Gastrocnemius medialis (tissue), 4 donors: Measurements from ENCODE around the gene TMEM163. TPM values are rescaled to one million over a fixed set of nuclear protein-coding genes. Genes with fewer than 3 reads are reported as not detected.

Experiments used
- ATAC-seq, 2 donors: fragments of 150-250 bp; one replicate each; pipeline ENCODE4 v1.9.1; 2016
- DNase-seq, 2 donors: peaks; one replicate each; pipeline ENCODE4 v3.0.0-alpha.2; 2019
- H3K27ac ChIP-seq, 4 donors: fragments of 200-600 bp; sonication (generic); 1 replicate in 1 of 4; 2 replicates in 3 of 4; pipeline ENCODE4 v1.5.1; 2016 to 2018; ENCODE audit warnings: mild to moderate bottlenecking in 2 of 4, moderate library complexity in 1 of 4
- H3K27me3 ChIP-seq, 3 donors: fragments of 200-600 bp; sonication (generic) in 2 of 3; 1 replicate in 1 of 3; 2 replicates in 2 of 3; pipeline versions ENCODE4 v1.5.1 to v1.6.0; 2016 to 2019; ENCODE audit warnings: mild to moderate bottlenecking in 1 of 3, moderate library complexity in 1 of 3
- H3K36me3 ChIP-seq, 2 donors: fragments of 200-600 bp; sonication (generic) in 1 of 2; one replicate each; pipeline ENCODE4 v1.5.1; 2017 to 2018
- H3K4me1 ChIP-seq, 2 donors: fragments of 200-600 bp; sonication (generic) in 1 of 2; one replicate each; pipeline ENCODE4 v1.5.1; 2016 to 2017; ENCODE audit warnings: mild to moderate bottlenecking in 2 of 2
- H3K4me3 ChIP-seq, 4 donors: fragments of 200-600 bp; sonication (generic) in 3 of 4; 1 replicate in 1 of 4; 2 replicates in 3 of 4; pipeline ENCODE4 v1.5.1; 2016 to 2019; ENCODE audit warnings: mild to moderate bottlenecking in 2 of 4
- H3K9me3 ChIP-seq, 3 donors: fragments of 200-600 bp; sonication (generic) in 2 of 3; 1 replicate in 1 of 3; 2 replicates in 2 of 3; pipeline ENCODE4 v1.5.1; 2016 to 2019
- POLR2A ChIP-seq, 2 donors: fragments of 450-650 bp; IDR thresholded peaks; one replicate each; pipeline ENCODE4 v1.6.1; 2017; ENCODE audit warnings: antibody characterized with exemption in 2 of 2, mild to moderate bottlenecking in 2 of 2, moderate library complexity in 2 of 2
- in situ Hi-C, 4 donors: fragments of 200-750 bp; cut with MboI; loops; one replicate each; pipeline versions ENCODE4 v1.15.0 to v1.8.0; 2017; ENCODE audit warnings: low sequenced_read_pairs in 4 of 4
- intact Hi-C: fragments of 100-400 bp; cut with DNase I; formaldehyde crosslinking; loops from one replicate; pipeline ENCODE4 v1.15.1; 2023; ENCODE audit warnings: low total_unique reads
- total RNA-seq, 4 donors: library from RNA; depleted of rRNA; stranded (reverse); fragments of >200 nt; gene quantifications; one replicate each; pipeline versions ENCODE4 v1.1.0 to v1.2.3, GENCODE V29; 2016
- TF ChIP-seq, protein P1 (sequence below), 5 experiments: fragments of 450-650 bp in 3 of 5; fragments of 200-600 bp in 2 of 5; sonication (generic) in 2 of 5; IDR thresholded peaks in 4 of 5; conservative IDR thresholded peaks in 1 of 5; 1 replicate in 4 of 5; 2 replicates in 1 of 5; pipeline ENCODE4 v1.5.1; 2016 to 2019; ENCODE audit warnings: antibody characterized with exemption in 5 of 5, mild to moderate bottlenecking in 3 of 5, moderate library complexity in 3 of 5

TMEM163 gene
- total RNA-seq, 4 donors from 2014 or later, result not detected

DNA sequence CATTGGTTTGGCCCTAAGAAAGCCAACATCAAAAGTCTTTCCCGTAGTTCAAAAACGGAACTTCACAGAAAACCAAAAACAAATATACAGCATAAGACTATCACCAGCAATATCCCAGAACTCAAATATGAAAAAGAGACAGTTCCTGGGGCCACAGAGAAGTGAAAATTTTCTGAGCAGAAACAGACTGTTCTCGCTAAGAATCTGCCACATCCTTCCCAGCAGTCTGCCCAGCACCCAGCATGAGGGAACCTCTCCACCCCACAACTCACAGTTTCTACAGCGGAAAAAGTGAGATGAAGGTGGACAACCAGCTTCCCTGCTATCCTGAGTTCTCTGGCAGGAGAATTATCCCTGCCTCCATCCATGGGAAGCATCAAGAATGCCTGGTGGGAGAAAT lies 26.7 kb upstream of the TMEM163 start:
- no peaks in the 10 kb centered on the region for H3K27me3 ChIP-seq
- in situ Hi-C loops (no loop called here), intact Hi-C loops (no loop called here)
- TF ChIP-seq POLR2A (IDR thresholded peaks at IDR 0.05), result no peak
- TF ChIP-seq, protein P1, sequence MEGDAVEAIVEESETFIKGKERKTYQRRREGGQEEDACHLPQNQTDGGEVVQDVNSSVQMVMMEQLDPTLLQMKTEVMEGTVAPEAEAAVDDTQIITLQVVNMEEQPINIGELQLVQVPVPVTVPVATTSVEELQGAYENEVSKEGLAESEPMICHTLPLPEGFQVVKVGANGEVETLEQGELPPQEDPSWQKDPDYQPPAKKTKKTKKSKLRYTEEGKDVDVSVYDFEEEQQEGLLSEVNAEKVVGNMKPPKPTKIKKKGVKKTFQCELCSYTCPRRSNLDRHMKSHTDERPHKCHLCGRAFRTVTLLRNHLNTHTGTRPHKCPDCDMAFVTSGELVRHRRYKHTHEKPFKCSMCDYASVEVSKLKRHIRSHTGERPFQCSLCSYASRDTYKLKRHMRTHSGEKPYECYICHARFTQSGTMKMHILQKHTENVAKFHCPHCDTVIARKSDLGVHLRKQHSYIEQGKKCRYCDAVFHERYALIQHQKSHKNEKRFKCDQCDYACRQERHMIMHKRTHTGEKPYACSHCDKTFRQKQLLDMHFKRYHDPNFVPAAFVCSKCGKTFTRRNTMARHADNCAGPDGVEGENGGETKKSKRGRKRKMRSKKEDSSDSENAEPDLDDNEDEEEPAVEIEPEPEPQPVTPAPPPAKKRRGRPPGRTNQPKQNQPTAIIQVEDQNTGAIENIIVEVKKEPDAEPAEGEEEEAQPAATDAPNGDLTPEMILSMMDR (IDR thresholded peaks at IDR 0.05 in 4 of 5, conservative IDR thresholded peaks at IDR 0.05 in 1 of 5), result no peak
- ATAC-seq, result no peak
- no peaks in the 10 kb centered on the region for H3K4me1 ChIP-seq
- no peaks in the 10 kb centered on the region for H3K36me3 ChIP-seq
- H3K27ac ChIP-seq, result no peak overlapping the region
- no peaks in the 10 kb centered on the region for H3K9me3 ChIP-seq
- no peak for DNase-seq
- H3K4me3 ChIP-seq, result no peak overlapping the region

DNA sequence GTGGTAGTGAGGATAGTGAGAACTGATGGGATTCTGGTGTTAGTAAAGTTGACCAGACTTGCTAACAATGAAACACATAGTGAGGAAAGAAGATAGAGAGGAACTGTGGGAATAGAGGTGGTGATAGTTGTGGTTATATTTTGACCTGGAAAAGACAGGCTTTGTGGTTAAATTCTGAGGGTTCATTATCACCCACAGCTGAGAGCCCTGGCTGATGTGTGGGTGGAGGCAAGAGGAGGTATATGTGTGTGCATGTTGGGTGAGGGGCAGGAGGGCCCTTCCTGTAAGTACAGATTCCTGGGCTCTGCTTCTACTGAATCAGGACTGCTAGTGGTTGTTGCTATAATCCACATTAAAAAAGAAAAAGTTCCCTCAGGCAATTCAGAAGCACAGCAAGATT lies 26.2 kb upstream of the TMEM163 start:
- Histone ChIP-seq H3K4me3 (no peak overlapping the region), H3K27me3 (no peaks in the 10 kb centered on the region), H3K9me3 (no peaks in the 10 kb centered on the region), H3K4me1 (no peaks in the 10 kb centered on the region), H3K36me3 (no peaks in the 10 kb centered on the region), H3K27ac (no peak overlapping the region)
- in situ Hi-C loops, result no loop called here
- DNase-seq (no peak), ATAC-seq (no peak)
- TF ChIP-seq, protein P1 (IDR thresholded peaks at IDR 0.05 in 4 of 5, conservative IDR thresholded peaks at IDR 0.05 in 1 of 5), result no peak
- TF ChIP-seq POLR2A (IDR thresholded peaks at IDR 0.05), result no peak
- intact Hi-C loops, result no loop called here

DNA sequence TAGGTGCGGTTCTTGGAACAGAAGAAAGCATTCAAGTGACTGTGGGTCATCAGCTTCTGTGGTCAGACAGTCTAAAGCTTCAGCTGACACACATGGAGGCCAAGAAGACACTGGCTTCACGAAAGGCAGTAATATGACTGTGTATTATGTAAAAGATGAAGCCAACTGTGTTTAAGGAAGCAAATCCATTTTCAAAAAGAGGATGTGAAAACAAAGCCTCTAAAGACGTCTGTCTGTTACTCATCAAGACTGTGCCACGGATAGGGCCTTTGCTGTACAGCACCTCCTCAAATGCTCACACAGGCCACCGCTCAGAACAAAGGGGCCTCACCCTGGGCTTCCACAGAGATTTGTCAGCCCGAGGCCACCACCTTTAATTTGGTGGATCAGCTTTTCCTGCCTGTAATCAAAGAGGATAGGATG lies 21.1 kb upstream of the TMEM163 start:
- no peaks in the 10 kb centered on the region for H3K27me3 ChIP-seq
- H3K27ac ChIP-seq, result no peak overlapping the region
- ATAC-seq (no peak), DNase-seq (peak in 1 of 2 donors; percentile 14)
- H3K4me1 ChIP-seq, result no peaks in the 10 kb centered on the region
- H3K9me3 ChIP-seq, result no peaks in the 10 kb centered on the region
- no peaks in the 10 kb centered on the region for H3K36me3 ChIP-seq
- H3K4me3 ChIP-seq, result no peak overlapping the region
- in situ Hi-C loops, result no loop called here
- intact Hi-C loops, result no loop called here
- TF ChIP-seq POLR2A (IDR thresholded peaks at IDR 0.05), result no peak

DNA sequence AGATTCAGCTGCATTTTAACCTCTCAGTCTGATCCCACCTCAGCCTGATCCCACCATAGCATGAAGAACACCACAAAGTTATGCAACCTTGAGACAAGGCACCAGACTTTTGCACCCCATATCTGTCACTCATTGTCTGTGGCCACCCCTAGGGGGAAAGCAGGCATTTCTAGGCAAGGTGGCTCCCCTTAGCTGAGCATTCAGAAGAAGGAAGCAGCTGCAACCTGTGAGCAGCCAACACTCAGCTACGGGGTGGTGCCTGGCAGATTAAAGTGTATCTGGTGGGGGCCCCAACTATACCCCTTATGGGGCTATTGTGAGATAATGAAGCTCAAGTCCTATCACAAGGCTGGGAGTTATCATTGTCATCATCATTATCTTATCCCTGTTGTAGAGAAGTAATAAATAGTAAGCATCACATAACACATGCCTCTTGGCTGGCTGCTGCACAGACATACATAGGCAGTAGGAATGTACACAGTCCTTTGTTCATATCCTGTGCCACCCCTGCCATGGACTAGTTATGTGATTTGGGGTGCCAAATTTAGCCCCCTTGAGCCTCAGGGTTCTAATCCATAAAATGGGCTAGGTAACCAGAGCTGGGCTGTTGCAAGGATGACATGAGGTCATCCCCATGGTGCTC lies 20.6 kb upstream of the TMEM163 start:
- intact Hi-C loops (no loop called here), in situ Hi-C loops (no loop called here)
- H3K4me1 ChIP-seq, result no peaks in the 10 kb centered on the region
- no peak overlapping the region for H3K27ac ChIP-seq
- H3K4me3 ChIP-seq, result no peak overlapping the region
- H3K36me3 ChIP-seq, result no peaks in the 10 kb centered on the region
- H3K9me3 ChIP-seq, result no peaks in the 10 kb centered on the region
- H3K27me3 ChIP-seq, result no peaks in the 10 kb centered on the region
- TF ChIP-seq, protein P1 (IDR thresholded peaks at IDR 0.05 in 4 of 5, conservative IDR thresholded peaks at IDR 0.05 in 1 of 5), result no peak
- no peak for TF ChIP-seq POLR2A (IDR thresholded peaks at IDR 0.05)
- DNase-seq (no peak), ATAC-seq (no peak)

DNA sequence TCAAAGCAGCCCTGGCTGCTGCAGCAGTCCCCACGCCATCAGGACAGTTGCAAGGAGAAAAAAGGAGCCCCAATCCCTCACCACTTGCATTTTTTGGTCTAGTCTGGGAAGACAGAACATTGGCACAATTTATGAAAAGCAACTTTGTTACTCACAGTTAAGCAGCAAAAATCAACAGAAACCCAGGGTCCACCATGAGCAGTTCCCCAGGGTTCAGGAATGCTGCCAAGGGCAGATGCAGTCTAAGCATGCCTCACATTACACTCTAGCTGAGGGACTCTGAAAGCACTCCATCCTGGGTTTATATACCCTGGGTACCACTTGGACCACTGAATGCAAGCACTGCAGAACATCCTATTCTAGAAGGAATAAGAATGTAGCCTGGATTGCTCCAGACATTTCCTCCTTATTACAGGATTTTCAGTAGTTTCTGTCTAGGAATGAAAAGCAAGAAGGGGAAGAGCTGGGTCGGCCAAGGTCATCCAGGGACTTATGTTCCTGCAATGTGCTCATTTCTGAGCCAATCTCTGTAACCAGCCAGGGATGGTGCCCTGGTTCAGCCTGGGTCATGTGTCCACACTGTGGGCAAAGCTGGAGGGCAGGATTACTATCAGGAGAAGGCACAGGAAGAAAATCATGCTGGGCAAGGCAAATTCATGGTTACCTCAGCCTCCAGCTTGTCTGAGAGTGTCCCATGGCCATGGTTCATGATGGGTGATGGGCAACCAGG lies 19.5 kb upstream of the TMEM163 start:
- no peaks in the 10 kb centered on the region for H3K4me1 ChIP-seq

More for the DNA sequence above, 19.5 kb upstream of the TMEM163 start:
- no peaks in the 10 kb centered on the region for H3K27me3 ChIP-seq
- no peak for DNase-seq
- no peak overlapping the region for H3K27ac ChIP-seq
- no peaks in the 10 kb centered on the region for H3K36me3 ChIP-seq
- H3K4me3 ChIP-seq, result no peak overlapping the region
- ATAC-seq, result no peak
- TF ChIP-seq, protein P1 (IDR thresholded peaks at IDR 0.05 in 4 of 5, conservative IDR thresholded peaks at IDR 0.05 in 1 of 5), result no peak
- TF ChIP-seq POLR2A (IDR thresholded peaks at IDR 0.05), result no peak
- intact Hi-C loops (no loop called here), in situ Hi-C loops (no loop called here)
- H3K9me3 ChIP-seq, result no peaks in the 10 kb centered on the region
